ENCODE data around the gene TYRO3. TPM values are rescaled to one million over a fixed set of nuclear protein-coding genes. Genes with fewer than 3 reads are reported as not detected.
"Not testable (repeated sequence)": the region's sequence is repeated elsewhere in the genome, so short reads cannot be mapped to it uniquely, and the experiment has no call there.

Gene TYRO3
- total RNA-seq, 1 donor from 2014 or later: 17.3 TPM

- H3K27me3 ChIP-seq (ENCODE audit: low read depth): no peaks in the 10 kb centered on the region
- intact Hi-C loops (cut with DNase I): no loop called here
These were observed 9.5 kb downstream of the TYRO3 start for GRCh38 chr15:41568350-41569017.

DNA sequence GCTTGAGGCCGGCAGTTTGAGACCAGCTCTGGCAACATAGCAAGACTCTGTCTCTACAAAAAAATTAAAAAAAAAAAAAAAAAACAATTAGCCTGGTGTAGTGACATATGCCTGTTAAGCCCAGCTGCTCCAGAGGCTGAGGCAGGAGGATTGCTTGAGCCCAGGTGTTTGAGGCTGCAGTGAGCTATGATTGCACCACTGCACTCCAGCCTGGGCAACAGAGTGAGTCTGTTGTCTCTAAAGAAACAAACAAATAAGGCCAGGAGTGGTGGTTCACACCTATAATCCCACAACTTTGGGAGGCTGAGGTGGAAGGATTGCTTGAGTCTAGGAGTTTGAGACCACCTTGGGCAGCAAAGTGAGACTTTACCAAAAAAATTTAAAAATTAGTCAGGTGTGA is 10.2 kb downstream of the TYRO3 start:
- intact Hi-C loops (cut with DNase I): not testable (repeated sequence)

More at GRCh38 chr15:41568350-41569017, 9.5 kb downstream of the TYRO3 start:
- H3K9me3 ChIP-seq: no peaks in the 10 kb centered on the region
- DNase-seq (no peak), ATAC-seq (no peak)
- peaks cover 36% of the 10 kb centered on the region for H3K36me3 ChIP-seq
- peaks cover 18% of the 10 kb centered on the region for H3K4me1 ChIP-seq
- TF ChIP-seq, protein P1, sequence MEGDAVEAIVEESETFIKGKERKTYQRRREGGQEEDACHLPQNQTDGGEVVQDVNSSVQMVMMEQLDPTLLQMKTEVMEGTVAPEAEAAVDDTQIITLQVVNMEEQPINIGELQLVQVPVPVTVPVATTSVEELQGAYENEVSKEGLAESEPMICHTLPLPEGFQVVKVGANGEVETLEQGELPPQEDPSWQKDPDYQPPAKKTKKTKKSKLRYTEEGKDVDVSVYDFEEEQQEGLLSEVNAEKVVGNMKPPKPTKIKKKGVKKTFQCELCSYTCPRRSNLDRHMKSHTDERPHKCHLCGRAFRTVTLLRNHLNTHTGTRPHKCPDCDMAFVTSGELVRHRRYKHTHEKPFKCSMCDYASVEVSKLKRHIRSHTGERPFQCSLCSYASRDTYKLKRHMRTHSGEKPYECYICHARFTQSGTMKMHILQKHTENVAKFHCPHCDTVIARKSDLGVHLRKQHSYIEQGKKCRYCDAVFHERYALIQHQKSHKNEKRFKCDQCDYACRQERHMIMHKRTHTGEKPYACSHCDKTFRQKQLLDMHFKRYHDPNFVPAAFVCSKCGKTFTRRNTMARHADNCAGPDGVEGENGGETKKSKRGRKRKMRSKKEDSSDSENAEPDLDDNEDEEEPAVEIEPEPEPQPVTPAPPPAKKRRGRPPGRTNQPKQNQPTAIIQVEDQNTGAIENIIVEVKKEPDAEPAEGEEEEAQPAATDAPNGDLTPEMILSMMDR (IDR thresholded peaks at IDR 0.05): no peak
- no peak overlapping the region for H3K4me3 ChIP-seq
- H3K27ac ChIP-seq: peak overlapping the region; percentile 4

DNA sequence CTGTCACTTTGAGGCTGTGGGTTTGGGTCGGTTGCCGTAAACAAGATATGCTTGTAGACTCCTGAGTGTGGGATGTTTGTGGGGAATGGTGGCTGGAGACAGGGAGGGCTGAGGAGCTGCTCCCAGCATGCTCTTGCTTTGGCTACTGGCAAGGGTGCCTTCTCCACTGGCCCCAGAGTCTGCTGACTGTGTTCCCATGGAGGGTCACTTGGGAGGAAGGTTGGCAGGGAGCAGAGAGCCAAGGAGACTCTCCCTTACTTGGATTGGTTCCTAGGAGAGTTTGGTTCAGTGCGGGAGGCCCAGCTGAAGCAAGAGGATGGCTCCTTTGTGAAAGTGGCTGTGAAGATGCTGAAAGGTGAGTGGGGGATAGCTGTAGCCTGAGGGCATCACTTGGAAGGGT is 11.8 kb downstream of the TYRO3 start:
- no peak overlapping the region for H3K4me3 ChIP-seq
- H3K27ac ChIP-seq: no peak overlapping the region
- intact Hi-C loops (cut with DNase I): no loop called here
- ATAC-seq: no peak
- peaks cover 39% of the 10 kb centered on the region for H3K36me3 ChIP-seq
- H3K9me3 ChIP-seq: no peaks in the 10 kb centered on the region
- DNase-seq: no peak
- peaks cover 11% of the 10 kb centered on the region for H3K4me1 ChIP-seq
- H3K27me3 ChIP-seq (ENCODE audit: low read depth): no peaks in the 10 kb centered on the region
- TF ChIP-seq, protein P1 (IDR thresholded peaks at IDR 0.05): no peak

More for the DNA sequence above, 10.2 kb downstream of the TYRO3 start:
- DNase-seq; H3K27me3 ChIP-seq (ENCODE audit: low read depth); H3K4me3 ChIP-seq; ATAC-seq; H3K27ac ChIP-seq; H3K9me3 ChIP-seq: not testable (repeated sequence)
- peaks cover 15% of the 10 kb centered on the region for H3K4me1 ChIP-seq
- H3K36me3 ChIP-seq: peaks cover 39% of the 10 kb centered on the region

DNA sequence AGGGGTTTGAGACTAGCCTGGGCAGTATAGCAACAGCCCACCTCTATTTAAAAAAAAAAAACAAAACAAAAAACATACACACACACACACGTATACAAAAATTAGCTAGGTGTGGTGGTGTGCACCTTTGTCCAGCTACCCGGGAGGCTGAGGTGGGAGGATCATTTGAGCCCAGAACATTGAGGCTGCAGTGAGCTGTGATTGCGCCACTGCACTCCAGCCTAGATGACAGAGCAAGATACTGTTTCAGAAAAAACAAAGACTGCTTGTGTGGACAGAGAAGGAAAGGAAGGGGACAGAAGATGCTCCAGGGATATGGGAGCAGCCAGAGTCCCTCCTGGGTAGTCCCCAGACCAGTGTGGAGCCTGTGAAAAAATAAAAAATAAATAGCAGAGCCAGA is 12.9 kb downstream of the TYRO3 start:
- H3K27me3 ChIP-seq (ENCODE audit: low read depth): no peaks in the 10 kb centered on the region
- peaks cover 11% of the 10 kb centered on the region for H3K4me1 ChIP-seq
- H3K27ac ChIP-seq: no peak overlapping the region
- peaks cover 39% of the 10 kb centered on the region for H3K36me3 ChIP-seq
- H3K9me3 ChIP-seq: no peaks in the 10 kb centered on the region
- TF ChIP-seq, protein P1 (IDR thresholded peaks at IDR 0.05): no peak
- ATAC-seq: no peak
- intact Hi-C loops (cut with DNase I): no loop called here
- no peak overlapping the region for H3K4me3 ChIP-seq
- no peak for DNase-seq

DNA sequence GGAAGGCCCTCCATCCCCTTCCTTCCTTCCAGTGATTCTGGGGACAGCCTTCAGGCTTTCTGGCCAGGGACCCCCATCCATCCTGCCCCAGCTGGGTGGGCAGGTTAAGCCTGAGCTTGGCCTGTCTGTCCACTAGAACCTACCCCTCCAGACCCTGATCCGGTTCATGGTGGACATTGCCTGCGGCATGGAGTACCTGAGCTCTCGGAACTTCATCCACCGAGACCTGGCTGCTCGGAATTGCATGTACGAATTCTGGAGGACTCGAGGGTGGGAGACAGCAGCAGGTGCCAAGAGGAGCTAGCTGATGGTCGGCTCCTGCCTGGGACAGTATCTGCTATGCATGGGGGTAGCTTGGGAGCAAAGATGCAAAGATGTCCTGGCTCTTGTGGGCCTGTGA is 13.9 kb downstream of the TYRO3 start:
- Histone ChIP-seq H3K9me3 (no peaks in the 10 kb centered on the region), H3K4me1 (peaks cover 10% of the 10 kb centered on the region), H3K4me3 (no peak overlapping the region), H3K27ac (no peak overlapping the region), H3K27me3 (ENCODE audit: low read depth) (no peaks in the 10 kb centered on the region), H3K36me3 (peaks cover 39% of the 10 kb centered on the region)
- ATAC-seq: no peak
- intact Hi-C loops (cut with DNase I): no loop called here
- TF ChIP-seq, protein P1 (IDR thresholded peaks at IDR 0.05): no peak
- DNase-seq: no peak

DNA sequence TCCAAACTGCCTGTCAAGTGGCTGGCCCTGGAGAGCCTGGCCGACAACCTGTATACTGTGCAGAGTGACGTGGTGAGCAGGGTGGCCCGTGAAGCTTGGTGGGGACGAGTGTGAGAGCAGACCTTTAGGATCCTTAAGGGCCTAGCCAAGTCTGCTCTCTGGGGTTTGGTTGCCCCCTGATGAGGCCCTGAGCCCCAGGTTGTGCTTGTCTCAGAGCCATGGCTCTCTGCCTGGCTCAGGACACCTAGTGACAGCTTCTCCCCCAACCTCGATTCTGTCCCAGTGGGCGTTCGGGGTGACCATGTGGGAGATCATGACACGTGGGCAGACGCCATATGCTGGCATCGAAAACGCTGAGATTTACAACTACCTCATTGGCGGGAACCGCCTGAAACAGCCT is 14.4 kb downstream of the TYRO3 start:
- H3K4me1 ChIP-seq: peaks cover 5% of the 10 kb centered on the region
- ATAC-seq (no peak), DNase-seq (no peak)
- no peak overlapping the region for H3K27ac ChIP-seq
- TF ChIP-seq, protein P1 (IDR thresholded peaks at IDR 0.05): no peak
- intact Hi-C loops (cut with DNase I): no loop called here
- no peaks in the 10 kb centered on the region for H3K9me3 ChIP-seq
- H3K4me3 ChIP-seq: no peak overlapping the region
- H3K36me3 ChIP-seq: peaks cover 39% of the 10 kb centered on the region
- H3K27me3 ChIP-seq (ENCODE audit: low read depth): no peaks in the 10 kb centered on the region
